Measurements from ENCODE around the gene EXOG. TPM values are rescaled to one million over a fixed set of nuclear protein-coding genes. Genes with fewer than 3 reads are reported as not detected.

Gene EXOG
- total and polyA plus RNA-seq, 4 donors: 5.8 to 17.2 (median 12.6) TPM

DNA sequence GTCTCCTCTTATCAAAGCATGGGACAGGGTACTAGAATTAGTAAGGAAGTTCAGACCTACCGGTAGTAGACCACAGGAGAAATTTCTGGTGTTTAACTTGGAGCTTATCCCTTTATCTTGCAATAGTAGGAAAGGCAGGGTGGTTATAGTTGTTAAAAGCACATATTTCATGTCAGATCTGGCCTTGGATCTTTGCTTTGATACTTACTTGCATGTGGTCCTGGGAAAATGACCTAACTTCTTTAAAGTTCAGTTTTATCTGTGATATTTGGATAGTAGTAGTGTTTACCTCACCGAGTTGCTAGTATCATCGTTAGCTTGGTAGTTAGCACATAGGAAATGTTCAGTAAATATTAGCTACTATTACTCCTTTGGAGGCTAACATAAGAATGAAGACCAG is 15.4 kb downstream of the EXOG start:
- intact Hi-C loops (cut with DNase I): loop anchor here in 1 of 2 donors (10.0 kb wide), 1 partner anchor 493 kb away; no protein-coding TSS in a partner anchor
- Histone ChIP-seq H3K27ac (ENCODE audit: low read depth in 1 of 2, low read length in 2 of 2) (no peak overlapping the region), H3K27me3 (ENCODE audit: control insufficient read depth in 1 of 2, insufficient read depth in 2 of 2, low read length in 1 of 2) (no peaks in the 10 kb centered on the region), H3K36me3 (ENCODE audit: control insufficient read depth in 1 of 2, insufficient read depth in 2 of 2, low read length in 1 of 2) (peaks cover 0 to 2% of the 10 kb centered on the region in 2 donors), H3K4me3 (ENCODE audit: low read length in 2 of 2) (no peak overlapping the region), H3K4me1 (ENCODE audit: control insufficient read depth in 1 of 2, insufficient read depth in 2 of 2, low read length in 2 of 2) (peaks cover 0 to 2% of the 10 kb centered on the region in 2 donors), H3K9me3 (ENCODE audit: control insufficient read depth, low read length) (no peaks in the 10 kb centered on the region)
- DNase-seq (no peak), ATAC-seq (ENCODE audit: low FRiP score) (no peak)
- WGBS, 2 donors: 64 to 65% methylated on average over 3 of the region's 3 CpGs

DNA sequence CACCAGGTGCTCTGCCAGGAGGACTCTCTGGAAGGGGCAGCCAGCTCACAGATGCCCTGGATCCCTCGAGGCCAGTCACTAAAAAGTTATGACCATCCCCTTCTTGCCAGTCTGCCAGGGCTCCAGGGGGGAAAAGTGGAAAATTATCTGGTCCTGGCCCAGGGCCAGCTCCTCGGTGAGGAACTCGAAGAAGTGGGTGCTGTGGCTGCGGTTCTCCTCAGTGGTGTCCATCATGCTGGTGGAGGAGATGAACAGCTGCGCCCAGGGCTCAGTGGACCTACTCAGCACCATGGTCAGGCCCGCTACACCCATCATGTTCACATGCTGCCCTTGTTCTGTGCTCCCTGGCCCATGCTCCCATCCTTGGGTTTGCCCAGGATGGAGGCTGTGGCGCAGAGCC is 19.2 kb downstream of the EXOG start:
- Histone ChIP-seq H3K27me3 (ENCODE audit: control insufficient read depth in 1 of 2, insufficient read depth in 2 of 2, low read length in 1 of 2) (no peaks in the 10 kb centered on the region), H3K9me3 (ENCODE audit: control insufficient read depth, low read length) (no peaks in the 10 kb centered on the region), H3K4me1 (ENCODE audit: control insufficient read depth in 1 of 2, insufficient read depth in 2 of 2, low read length in 2 of 2) (no peaks in the 10 kb centered on the region), H3K4me3 (ENCODE audit: low read length in 2 of 2) (no peak overlapping the region), H3K27ac (ENCODE audit: low read depth in 1 of 2, low read length in 2 of 2) (no peak overlapping the region), H3K36me3 (ENCODE audit: control insufficient read depth in 1 of 2, insufficient read depth in 2 of 2, low read length in 1 of 2) (peaks cover 0 to 2% of the 10 kb centered on the region in 2 donors)
- intact Hi-C loops (cut with DNase I): loop anchor here in 1 of 2 donors (10.0 kb wide), 1 partner anchor 489 kb away; no protein-coding TSS in a partner anchor
- ATAC-seq (ENCODE audit: low FRiP score): no peak
- DNase-seq: no peak
- 91 to 93% methylated on average over 7 of the region's 7 CpGs for WGBS, 2 donors

DNA sequence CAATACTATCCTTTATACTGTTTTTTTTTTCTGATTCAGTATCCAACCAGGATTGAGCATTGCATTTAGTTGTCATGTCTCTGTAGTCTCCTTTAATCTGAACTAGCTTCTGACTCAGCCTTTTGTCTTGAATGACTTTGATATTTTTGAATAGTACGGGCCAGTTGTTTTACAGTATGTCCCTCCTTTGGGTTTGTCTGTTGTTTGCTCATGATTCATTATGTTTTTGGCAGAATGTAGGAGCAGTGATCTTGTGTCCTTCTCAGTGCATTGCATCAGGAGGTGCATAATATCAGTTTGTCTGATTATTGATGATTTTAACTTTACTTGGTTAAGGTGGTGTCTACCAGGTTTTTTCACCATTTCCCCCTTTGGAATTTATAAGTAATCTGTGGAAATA is 20.5 kb downstream of the EXOG start:
- H3K4me3 ChIP-seq (ENCODE audit: low read length in 2 of 2): no peak overlapping the region
- DNase-seq: no peak
- WGBS, 2 donors: 2 to 94% methylated on average over 1 of the region's 1 CpG
- H3K27ac ChIP-seq (ENCODE audit: low read depth in 1 of 2, low read length in 2 of 2): no peak overlapping the region
- ATAC-seq (ENCODE audit: low FRiP score): no peak
- H3K27me3 ChIP-seq (ENCODE audit: control insufficient read depth in 1 of 2, insufficient read depth in 2 of 2, low read length in 1 of 2): no peaks in the 10 kb centered on the region
- intact Hi-C loops (cut with DNase I): loop anchor here in 1 of 2 donors (10.0 kb wide), 1 partner anchor 488 kb away; no protein-coding TSS in a partner anchor
- no peaks in the 10 kb centered on the region for H3K9me3 ChIP-seq (ENCODE audit: control insufficient read depth, low read length)
- H3K4me1 ChIP-seq (ENCODE audit: control insufficient read depth in 1 of 2, insufficient read depth in 2 of 2, low read length in 2 of 2): no peaks in the 10 kb centered on the region
- peaks cover 0 to 2% of the 10 kb centered on the region in 2 donors for H3K36me3 ChIP-seq (ENCODE audit: control insufficient read depth in 1 of 2, insufficient read depth in 2 of 2, low read length in 1 of 2)

DNA sequence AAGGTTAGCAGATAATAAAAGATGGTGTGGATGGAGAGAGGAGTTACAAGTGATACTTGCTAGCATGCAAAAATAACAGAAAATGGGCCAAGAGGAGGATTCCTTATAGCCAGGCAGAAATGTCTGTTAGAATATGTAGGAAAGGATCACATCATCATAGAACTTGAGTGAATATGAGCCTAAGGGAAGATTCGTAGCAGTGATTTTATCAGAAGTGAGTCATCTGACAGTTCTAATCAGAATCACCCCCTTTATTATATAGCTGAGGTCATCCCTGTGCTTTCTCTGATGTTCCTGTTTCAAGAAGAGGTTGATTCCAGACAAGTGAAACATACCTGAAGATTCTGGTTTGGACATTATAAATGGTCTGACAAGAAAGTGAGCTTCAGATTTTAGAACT is 22.9 kb downstream of the EXOG start:
- Histone ChIP-seq H3K4me1 (ENCODE audit: control insufficient read depth in 1 of 2, insufficient read depth in 2 of 2, low read length in 2 of 2) (no peaks in the 10 kb centered on the region), H3K9me3 (ENCODE audit: control insufficient read depth, low read length) (no peaks in the 10 kb centered on the region), H3K4me3 (ENCODE audit: low read length in 2 of 2) (no peak overlapping the region), H3K36me3 (ENCODE audit: control insufficient read depth in 1 of 2, insufficient read depth in 2 of 2, low read length in 1 of 2) (peaks cover 0 to 2% of the 10 kb centered on the region in 2 donors), H3K27me3 (ENCODE audit: control insufficient read depth in 1 of 2, insufficient read depth in 2 of 2, low read length in 1 of 2) (no peaks in the 10 kb centered on the region), H3K27ac (ENCODE audit: low read depth in 1 of 2, low read length in 2 of 2) (no peak overlapping the region)
- no peak for DNase-seq
- intact Hi-C loops (cut with DNase I): loop anchor here in 1 of 2 donors (10.0 kb wide), 1 partner anchor 486 kb away; no protein-coding TSS in a partner anchor
- ATAC-seq (ENCODE audit: low FRiP score): no peak
- 78 to 79% methylated on average over 1 of the region's 1 CpG for WGBS, 2 donors

DNA sequence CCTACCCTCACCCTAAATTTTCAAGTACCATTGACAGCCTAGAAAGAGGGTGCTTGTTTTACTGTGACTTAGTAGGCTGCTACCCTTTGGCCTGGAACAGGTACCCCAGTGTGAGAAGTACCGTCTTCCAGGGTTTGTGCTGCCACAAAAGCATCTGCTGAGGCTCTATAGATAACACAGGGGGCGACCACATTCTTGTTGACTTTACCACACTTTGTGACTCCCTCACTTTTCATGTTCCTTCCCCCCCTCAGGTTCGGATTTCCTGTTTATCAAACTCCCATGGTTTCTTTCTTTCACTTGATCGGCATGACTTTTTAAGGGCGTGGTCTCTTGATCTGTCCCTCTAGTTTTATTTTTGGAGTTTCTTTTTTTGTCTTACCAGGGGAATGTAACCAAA is 23.5 kb downstream of the EXOG start:
- Histone ChIP-seq H3K4me3 (ENCODE audit: low read length in 2 of 2) (no peak overlapping the region), H3K36me3 (ENCODE audit: control insufficient read depth in 1 of 2, insufficient read depth in 2 of 2, low read length in 1 of 2) (peaks cover 2 to 8% of the 10 kb centered on the region in 2 donors), H3K27me3 (ENCODE audit: control insufficient read depth in 1 of 2, insufficient read depth in 2 of 2, low read length in 1 of 2) (no peaks in the 10 kb centered on the region), H3K9me3 (ENCODE audit: control insufficient read depth, low read length) (no peaks in the 10 kb centered on the region), H3K27ac (ENCODE audit: low read depth in 1 of 2, low read length in 2 of 2) (no peak overlapping the region), H3K4me1 (ENCODE audit: control insufficient read depth in 1 of 2, insufficient read depth in 2 of 2, low read length in 2 of 2) (no peaks in the 10 kb centered on the region)
- 56 to 58% methylated on average over 5 of the region's 5 CpGs for WGBS, 2 donors
- intact Hi-C loops (cut with DNase I): loop anchor here (2.0 to 10.0 kb wide), 5 partner anchors 133 to 485 kb away; no protein-coding TSS in a partner anchor
- ATAC-seq (ENCODE audit: low FRiP score) (no peak), DNase-seq (no peak)

DNA sequence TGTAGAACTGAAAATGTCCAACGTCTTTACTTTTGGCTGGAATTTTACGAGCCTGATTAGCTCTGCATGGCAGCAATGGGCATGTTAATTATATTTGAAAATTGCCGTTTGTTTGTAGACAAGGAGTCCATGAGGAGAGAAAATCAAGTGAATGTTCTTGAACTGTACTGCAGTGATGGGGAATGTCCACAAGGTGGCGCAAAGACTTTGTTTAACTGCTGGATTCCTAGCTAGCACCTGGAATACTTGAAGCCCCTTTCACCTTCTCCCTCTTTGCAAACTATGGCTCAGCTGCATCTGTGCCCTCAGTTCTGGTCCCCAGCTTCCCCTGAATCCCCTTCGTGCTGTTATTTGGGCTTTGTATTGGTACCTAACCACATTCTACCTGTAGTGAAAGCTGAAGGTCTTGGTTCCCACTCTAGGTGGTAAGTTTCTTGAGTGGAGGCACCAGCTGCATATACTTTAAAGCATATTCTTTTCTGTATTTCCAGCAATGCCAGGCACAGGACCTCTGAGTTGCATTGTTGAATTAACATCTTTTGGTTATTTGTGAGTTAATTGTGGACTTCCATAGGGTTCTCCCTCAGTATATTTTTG is 25.3 kb downstream of the EXOG start:
- Histone ChIP-seq H3K4me3 (ENCODE audit: low read length in 2 of 2) (no peak overlapping the region), H3K36me3 (ENCODE audit: control insufficient read depth in 1 of 2, insufficient read depth in 2 of 2, low read length in 1 of 2) (peaks cover 2 to 8% of the 10 kb centered on the region in 2 donors), H3K9me3 (ENCODE audit: control insufficient read depth, low read length) (no peaks in the 10 kb centered on the region), H3K27me3 (ENCODE audit: control insufficient read depth in 1 of 2, insufficient read depth in 2 of 2, low read length in 1 of 2) (no peaks in the 10 kb centered on the region), H3K27ac (ENCODE audit: low read depth in 1 of 2, low read length in 2 of 2) (no peak overlapping the region), H3K4me1 (ENCODE audit: control insufficient read depth in 1 of 2, insufficient read depth in 2 of 2, low read length in 2 of 2) (no peaks in the 10 kb centered on the region)
- ATAC-seq (ENCODE audit: low FRiP score) (peak; percentile 78), DNase-seq (peak in 1 of 2 donors; percentile 54)
- intact Hi-C loops (cut with DNase I): loop anchor here (2.0 to 10.0 kb wide), 5 partner anchors 131 to 483 kb away; no protein-coding TSS in a partner anchor
- 2 to 5% methylated on average over 5 of the region's 5 CpGs for WGBS, 2 donors

DNA sequence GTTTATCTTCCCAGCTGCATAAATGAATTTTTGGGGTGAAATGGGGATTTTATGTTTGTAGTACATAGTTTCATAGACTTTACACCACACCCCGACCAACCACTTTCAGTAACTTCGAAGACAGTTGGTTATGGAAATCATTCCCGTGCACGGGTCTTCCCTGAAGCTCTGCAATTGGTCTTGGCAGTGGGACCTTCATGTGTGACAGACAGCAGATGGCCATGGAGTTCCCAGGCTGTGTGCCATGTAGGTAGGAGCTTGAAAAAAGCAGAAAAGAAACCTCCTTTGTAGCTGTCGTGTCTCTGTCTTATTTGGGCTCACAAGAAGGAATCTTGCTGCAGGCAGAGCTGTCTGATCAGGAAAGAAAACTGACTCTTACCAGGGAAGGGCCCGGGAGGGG is 25.9 kb downstream of the EXOG start:
- Histone ChIP-seq H3K36me3 (ENCODE audit: control insufficient read depth in 1 of 2, insufficient read depth in 2 of 2, low read length in 1 of 2) (peaks cover 2 to 8% of the 10 kb centered on the region in 2 donors), H3K27ac (ENCODE audit: low read depth in 1 of 2, low read length in 2 of 2) (no peak overlapping the region)
- ATAC-seq (ENCODE audit: low FRiP score): no peak

DNA sequence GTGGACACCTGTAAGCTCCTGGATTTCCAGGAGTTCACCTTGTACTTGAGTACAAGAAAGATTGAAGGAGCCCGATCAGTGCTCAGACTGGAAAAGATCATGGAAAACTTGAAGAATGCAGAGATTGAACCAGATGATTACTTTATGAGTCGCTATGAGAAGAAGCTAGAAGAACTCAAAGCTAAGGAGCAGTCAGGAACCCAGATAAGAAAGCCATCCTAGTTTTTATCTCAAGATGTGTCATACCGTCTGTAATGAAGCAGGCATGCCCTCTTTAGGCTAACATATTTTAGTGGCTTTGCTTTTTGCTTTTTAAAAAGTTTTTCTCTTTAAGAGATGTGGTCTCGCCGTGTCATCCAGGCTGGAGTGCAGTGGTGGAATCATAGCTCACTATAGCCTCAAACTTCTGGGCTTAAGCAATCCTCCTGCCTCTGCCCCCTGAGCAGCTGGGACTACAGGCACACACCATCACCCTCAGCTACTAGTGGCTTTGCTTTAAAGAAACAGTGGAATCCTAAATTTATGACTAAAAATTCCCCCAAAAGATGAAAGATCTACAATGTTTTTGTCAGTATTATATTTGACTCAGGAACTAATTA is 28.1 kb downstream of the EXOG start:
- no peaks in the 10 kb centered on the region for H3K4me1 ChIP-seq (ENCODE audit: control insufficient read depth in 1 of 2, insufficient read depth in 2 of 2, low read length in 2 of 2)
- H3K27ac ChIP-seq (ENCODE audit: low read depth in 1 of 2, low read length in 2 of 2): no peak overlapping the region
- ATAC-seq (ENCODE audit: low FRiP score) (no peak), DNase-seq (no peak)
- whole genome bisulfite sequencing, 2 donors: 92 to 94% methylated on average over 5 of the region's 5 CpGs
- H3K36me3 ChIP-seq (ENCODE audit: control insufficient read depth in 1 of 2, insufficient read depth in 2 of 2, low read length in 1 of 2): peaks cover 4 to 6% of the 10 kb centered on the region in 2 donors
- no peaks in the 10 kb centered on the region for H3K27me3 ChIP-seq (ENCODE audit: control insufficient read depth in 1 of 2, insufficient read depth in 2 of 2, low read length in 1 of 2)
- intact Hi-C loops (cut with DNase I): loop anchor here (5.0 to 10.0 kb wide), 4 partner anchors 128 to 481 kb away; no protein-coding TSS in a partner anchor
- no peak overlapping the region for H3K4me3 ChIP-seq (ENCODE audit: low read length in 2 of 2)
- no peaks in the 10 kb centered on the region for H3K9me3 ChIP-seq (ENCODE audit: control insufficient read depth, low read length)

More for the DNA sequence above, 25.9 kb downstream of the EXOG start:
- Histone ChIP-seq H3K9me3 (ENCODE audit: control insufficient read depth, low read length) (no peaks in the 10 kb centered on the region), H3K4me3 (ENCODE audit: low read length in 2 of 2) (no peak overlapping the region), H3K4me1 (ENCODE audit: control insufficient read depth in 1 of 2, insufficient read depth in 2 of 2, low read length in 2 of 2) (no peaks in the 10 kb centered on the region), H3K27me3 (ENCODE audit: control insufficient read depth in 1 of 2, insufficient read depth in 2 of 2, low read length in 1 of 2) (no peaks in the 10 kb centered on the region)
- DNase-seq: no peak
- intact Hi-C loops (cut with DNase I): loop anchor here (5.0 to 10.0 kb wide), 4 partner anchors 130 to 483 kb away; no protein-coding TSS in a partner anchor
- WGBS, 2 donors: 89 to 93% methylated on average over 6 of the region's 6 CpGs
